Suprapubic skin (tissue), 4 donors: Measurements from ENCODE around the gene KRTAP6-2. TPM values are rescaled to one million over a fixed set of nuclear protein-coding genes. Genes with fewer than 3 reads are reported as not detected.

Experiments used
- DNase-seq, 2 donors: peaks; one replicate each; pipeline ENCODE4 v3.0.0-alpha.2; 2019; ENCODE audit warnings: low spot score in 2 of 2
- H3K27ac ChIP-seq: fragments of 200-600 bp; sonication (generic); one replicate; pipeline ENCODE4 v1.5.1; 2019
- H3K27me3 ChIP-seq: fragments of 200-600 bp; sonication (generic); one replicate; pipeline ENCODE4 v1.5.1; 2019
- H3K36me3 ChIP-seq: fragments of 200-600 bp; sonication (generic); one replicate; pipeline ENCODE4 v1.5.1; 2019
- H3K4me1 ChIP-seq: fragments of 200-600 bp; sonication (generic); one replicate; pipeline ENCODE4 v1.5.1; 2019
- H3K4me3 ChIP-seq: fragments of 200-600 bp; sonication (generic); one replicate; pipeline ENCODE4 v1.5.1; 2019; ENCODE audit warnings: mild to moderate bottlenecking
- H3K9me3 ChIP-seq: fragments of 200-600 bp; sonication (generic); one replicate; pipeline ENCODE4 v1.5.1; 2019
- EP300 ChIP-seq: sonication (generic); formaldehyde crosslinking; IDR thresholded peaks from one replicate; pipeline ENCODE4 v1.6.1; 2017; ENCODE audit warnings: antibody characterized with exemption
- POLR2A ChIP-seq, 2 donors: fragments of 450-650 bp; IDR thresholded peaks; one replicate each; pipeline ENCODE4 v1.6.1; 2017; ENCODE audit warnings: antibody characterized with exemption in 2 of 2, mild to moderate bottlenecking in 2 of 2, moderate library complexity in 2 of 2
- POLR2AphosphoS5 ChIP-seq, 3 donors: sonication (generic); formaldehyde crosslinking; IDR thresholded peaks; one replicate each; pipeline ENCODE4 v1.6.1; 2017; ENCODE audit warnings: antibody characterized with exemption in 3 of 3
- WGBS: methylation state at CpG from one replicate; pipeline ENCODE4 v1.1.5; 2018; 5-methylcytosine and 5-hydroxymethylcytosine counted together
- total RNA-seq, 4 donors: library from RNA; depleted of rRNA; stranded (reverse); fragments of >200 nt; gene quantifications; one replicate each; pipeline ENCODE4 v1.1.0, GENCODE V29; 2016
- TF ChIP-seq, protein P1 (sequence below), 2 donors: fragments of 200-600 bp in 1 of 2; fragments of 450-650 bp in 1 of 2; sonication (generic) in 1 of 2; IDR thresholded peaks; one replicate each; pipeline ENCODE4 v1.5.1; 2016 to 2019; ENCODE audit warnings: antibody characterized with exemption in 2 of 2, mild to moderate bottlenecking in 1 of 2, moderate library complexity in 1 of 2

KRTAP6-2 gene
- total RNA-seq, 4 donors from 2014 or later: not detected

DNA sequence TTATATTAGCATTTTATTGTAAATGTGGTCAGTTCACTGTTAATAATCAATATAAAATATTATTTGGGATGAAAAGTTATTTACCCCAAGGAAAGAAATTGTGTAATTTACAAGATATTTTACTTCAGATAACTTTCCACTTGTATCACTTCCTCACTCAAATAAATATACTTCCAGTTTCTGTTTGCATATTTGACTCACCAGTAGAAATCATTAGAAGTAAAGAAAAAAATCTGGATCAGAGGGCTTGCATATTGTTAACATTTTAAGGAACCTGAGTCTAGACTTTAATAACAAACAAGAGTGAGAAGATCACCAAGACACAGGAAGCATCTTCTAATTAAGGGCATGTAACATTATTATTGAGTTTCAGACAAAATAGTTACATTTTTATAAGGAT lies 21.4 kb upstream of the KRTAP6-2 start:
- no peaks in the 10 kb centered on the region for H3K9me3 ChIP-seq
- no peak overlapping the region for H3K4me3 ChIP-seq
- H3K4me1 ChIP-seq: no peaks in the 10 kb centered on the region
- no peaks in the 10 kb centered on the region for H3K27me3 ChIP-seq
- DNase-seq: no peak
- no peaks in the 10 kb centered on the region for H3K36me3 ChIP-seq
- no peak for TF ChIP-seq EP300
- TF ChIP-seq, protein P1, sequence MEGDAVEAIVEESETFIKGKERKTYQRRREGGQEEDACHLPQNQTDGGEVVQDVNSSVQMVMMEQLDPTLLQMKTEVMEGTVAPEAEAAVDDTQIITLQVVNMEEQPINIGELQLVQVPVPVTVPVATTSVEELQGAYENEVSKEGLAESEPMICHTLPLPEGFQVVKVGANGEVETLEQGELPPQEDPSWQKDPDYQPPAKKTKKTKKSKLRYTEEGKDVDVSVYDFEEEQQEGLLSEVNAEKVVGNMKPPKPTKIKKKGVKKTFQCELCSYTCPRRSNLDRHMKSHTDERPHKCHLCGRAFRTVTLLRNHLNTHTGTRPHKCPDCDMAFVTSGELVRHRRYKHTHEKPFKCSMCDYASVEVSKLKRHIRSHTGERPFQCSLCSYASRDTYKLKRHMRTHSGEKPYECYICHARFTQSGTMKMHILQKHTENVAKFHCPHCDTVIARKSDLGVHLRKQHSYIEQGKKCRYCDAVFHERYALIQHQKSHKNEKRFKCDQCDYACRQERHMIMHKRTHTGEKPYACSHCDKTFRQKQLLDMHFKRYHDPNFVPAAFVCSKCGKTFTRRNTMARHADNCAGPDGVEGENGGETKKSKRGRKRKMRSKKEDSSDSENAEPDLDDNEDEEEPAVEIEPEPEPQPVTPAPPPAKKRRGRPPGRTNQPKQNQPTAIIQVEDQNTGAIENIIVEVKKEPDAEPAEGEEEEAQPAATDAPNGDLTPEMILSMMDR (IDR thresholded peaks at IDR 0.05): no peak
- TF ChIP-seq POLR2A (IDR thresholded peaks at IDR 0.05): no peak
- no peak for TF ChIP-seq POLR2AphosphoS5 (IDR thresholded peaks at IDR 0.05)
- H3K27ac ChIP-seq: no peak overlapping the region

DNA sequence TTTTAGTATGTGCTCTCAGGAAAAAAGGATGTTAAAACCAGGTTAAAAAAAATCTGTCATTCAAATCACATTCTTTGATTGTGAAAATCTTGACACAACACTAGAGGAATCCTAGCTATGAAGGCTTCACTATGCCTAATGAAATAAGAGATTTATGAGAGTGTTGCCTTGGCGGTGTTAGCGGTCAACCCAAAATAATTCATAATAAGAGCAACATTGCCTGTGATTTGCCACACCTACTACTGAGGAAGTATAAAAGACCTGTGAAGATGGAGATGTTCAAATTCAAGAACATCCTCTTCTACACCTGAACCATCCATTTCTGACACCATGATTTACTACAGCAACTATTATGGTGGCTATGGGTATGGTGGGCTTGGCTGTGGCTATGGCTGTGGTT lies 17.4 kb upstream of the KRTAP6-2 start, which contains the start of gene KRTAP20-1:
Gene KRTAP20-1, plus strand, starts transcription at position 301 of the 400 bp plus-strand sequence. Its CDS starts 30 bp downstream, at position 331.
- Histone ChIP-seq H3K36me3 (no peaks in the 10 kb centered on the region), H3K4me3 (no peak within 1 kb of the TSS), H3K27ac (no peak within 1 kb of the TSS), H3K27me3 (no peaks in the 10 kb centered on the region), H3K4me1 (no peaks in the 10 kb centered on the region), H3K9me3 (no peaks in the 10 kb centered on the region)
- no peak for DNase-seq
- 75% methylated on average over 2 of the region's 2 CpGs for WGBS
- TF ChIP-seq POLR2AphosphoS5 (IDR thresholded peaks at IDR 0.05): no peak
- TF ChIP-seq EP300: no peak
- TF ChIP-seq, protein P1 (IDR thresholded peaks at IDR 0.05): no peak
- TF ChIP-seq POLR2A (IDR thresholded peaks at IDR 0.05): no peak

DNA sequence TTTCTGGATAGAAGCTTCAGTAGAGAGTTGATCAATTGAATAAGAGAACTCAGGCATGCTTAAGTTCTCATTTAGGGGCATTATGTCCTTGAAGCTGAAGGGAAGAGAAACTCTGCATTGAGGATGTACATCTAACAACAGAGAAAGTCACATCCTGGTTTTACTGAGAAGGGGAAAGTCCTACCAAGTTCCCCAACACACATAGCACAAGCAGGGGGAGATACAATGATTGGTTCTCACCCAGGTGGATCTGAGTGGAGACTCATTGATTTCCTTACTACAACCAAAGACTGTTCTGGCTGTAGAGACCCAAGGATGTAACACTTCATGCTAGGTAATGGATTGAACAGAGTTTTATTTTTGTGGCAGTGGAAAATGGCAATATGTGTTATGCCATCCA lies 16.5 kb upstream of the KRTAP6-2 start:
- Histone ChIP-seq H3K9me3 (no peaks in the 10 kb centered on the region), H3K4me1 (no peaks in the 10 kb centered on the region), H3K4me3 (no peak overlapping the region), H3K36me3 (no peaks in the 10 kb centered on the region), H3K27ac (no peak overlapping the region), H3K27me3 (no peaks in the 10 kb centered on the region)
- DNase-seq: no peak
- TF ChIP-seq, protein P1 (IDR thresholded peaks at IDR 0.05): no peak
- TF ChIP-seq POLR2AphosphoS5 (IDR thresholded peaks at IDR 0.05) (no peak), EP300 (no peak), POLR2A (IDR thresholded peaks at IDR 0.05) (no peak)

DNA sequence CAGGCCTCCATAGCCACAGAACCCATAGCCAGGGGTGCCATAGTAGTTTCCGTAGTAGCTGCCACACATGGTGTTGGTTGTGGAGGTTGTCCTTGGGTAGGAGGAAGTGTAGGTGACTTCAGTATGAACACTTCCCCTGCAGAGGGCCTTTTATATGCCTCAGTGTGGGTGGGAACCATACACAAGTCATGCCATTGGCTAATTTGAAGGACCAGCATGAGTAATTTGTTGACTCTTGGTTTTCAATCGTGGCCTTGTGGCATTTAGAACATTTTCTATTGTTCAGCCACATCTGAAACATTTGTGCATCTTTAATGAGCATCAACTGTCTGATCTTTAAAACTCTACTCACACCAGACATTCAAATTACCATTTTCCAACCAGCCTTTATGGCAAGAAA lies 15.1 kb upstream of the KRTAP6-2 start, which contains the start of gene KRTAP6-1:
Gene KRTAP6-1, minus strand, starts transcription at position 95 of the 400 bp plus-strand sequence. Its CDS starts 26 bp downstream, at position 69.
- TF ChIP-seq EP300: no peak
- no peak for TF ChIP-seq POLR2A (IDR thresholded peaks at IDR 0.05)
- TF ChIP-seq POLR2AphosphoS5 (IDR thresholded peaks at IDR 0.05): no peak
- TF ChIP-seq, protein P1 (IDR thresholded peaks at IDR 0.05): no peak
- DNase-seq: no peak
- H3K4me3 ChIP-seq: no peak within 1 kb of the TSS
- 72% methylated on average over 2 of the region's 2 CpGs for WGBS
- no peaks in the 10 kb centered on the region for H3K27me3 ChIP-seq
- no peaks in the 10 kb centered on the region for H3K36me3 ChIP-seq
- no peak within 1 kb of the TSS for H3K27ac ChIP-seq
- no peaks in the 10 kb centered on the region for H3K9me3 ChIP-seq
- no peaks in the 10 kb centered on the region for H3K4me1 ChIP-seq

DNA sequence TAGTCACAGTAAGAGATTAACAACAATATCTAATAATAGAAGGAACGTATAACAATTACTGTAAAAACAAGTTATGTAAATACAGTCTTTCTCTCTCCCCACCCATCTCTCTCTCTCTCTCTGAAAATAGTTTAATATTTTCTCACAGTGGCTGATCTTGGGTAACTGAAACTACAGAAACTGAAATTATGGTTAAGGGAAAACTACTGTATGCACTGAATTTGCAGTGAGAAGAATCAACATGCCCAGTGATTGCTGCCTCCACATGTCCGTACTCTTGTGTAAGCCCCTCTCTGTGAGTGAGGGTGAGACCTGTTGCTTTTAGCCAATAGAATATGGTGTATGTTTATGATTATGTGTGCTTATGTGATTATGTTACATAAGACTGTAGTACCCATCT lies 13.4 kb upstream of the KRTAP6-2 start:
- no peaks in the 10 kb centered on the region for H3K36me3 ChIP-seq
- TF ChIP-seq EP300: no peak
- TF ChIP-seq, protein P1 (IDR thresholded peaks at IDR 0.05): no peak
- no peak for TF ChIP-seq POLR2A (IDR thresholded peaks at IDR 0.05)
- no peak for TF ChIP-seq POLR2AphosphoS5 (IDR thresholded peaks at IDR 0.05)
- H3K4me1 ChIP-seq: no peaks in the 10 kb centered on the region
- H3K27me3 ChIP-seq: no peaks in the 10 kb centered on the region
- 82% methylated on average over 2 of the region's 2 CpGs for WGBS
- no peaks in the 10 kb centered on the region for H3K9me3 ChIP-seq
- H3K27ac ChIP-seq: no peak overlapping the region
- H3K4me3 ChIP-seq: no peak overlapping the region
- DNase-seq: no peak
